Occipital lobe (tissue), 2 donors: Measurements from ENCODE around the gene NANOS2. TPM values are rescaled to one million over a fixed set of nuclear protein-coding genes. Genes with fewer than 3 reads are reported as not detected.

ENCODE experiments used
- DNase-seq: peaks from one replicate; lab custom pipeline; 2025; lab: John Stamatoyannopoulos, UW
- total RNA-seq: library from RNA; depleted of rRNA; stranded (reverse); fragments of >200 nt; gene quantifications from one replicate; pipeline ENCODE4 v1.2.3, GENCODE V29; 2014

Gene NANOS2
- total RNA-seq, 1 donor from 2014 or later: not detected

- no peak for DNase-seq
Observed at GRCh38 chr19:45929247-45929646, 14.7 kb upstream of the NANOS2 start.

GRCh38 chr19:45927565-45928261 lies 13.1 kb upstream of the NANOS2 start:
- peak; percentile 77 for DNase-seq

GRCh38 chr19:45924891-45925447 lies 10.4 kb upstream of the NANOS2 start:
- DNase-seq: no peak

GRCh38 chr19:45922281-45922680 lies 7.7 kb upstream of the NANOS2 start:
- no peak for DNase-seq

GRCh38 chr19:45920458-45920857 lies 5.9 kb upstream of the NANOS2 start:
- no peak for DNase-seq

GRCh38 chr19:45919678-45920077 lies 5.1 kb upstream of the NANOS2 start:
- DNase-seq: peak; percentile 13

GRCh38 chr19:45918721-45919120 lies 4.1 kb upstream of the NANOS2 start:
- no peak for DNase-seq

- DNase-seq: no peak
Observed at GRCh38 chr19:45917421-45918091, 3.0 kb upstream of the NANOS2 start.

GRCh38 chr19:45911291-45911690 lies 3.3 kb downstream of the NANOS2 start:
- DNase-seq: no peak

- no peak for DNase-seq
Observed at GRCh38 chr19:45908956-45909355, 5.6 kb downstream of the NANOS2 start.

GRCh38 chr19:45906221-45906620 lies 8.4 kb downstream of the NANOS2 start:
- no peak for DNase-seq

- DNase-seq: no peak
Observed at GRCh38 chr19:45905011-45905410, 9.6 kb downstream of the NANOS2 start.

- DNase-seq: peak; percentile 93
Observed at GRCh38 chr19:45902651-45903625, 11.6 kb downstream of the NANOS2 start.

GRCh38 chr19:45901912-45902650 lies 12.5 kb downstream of the NANOS2 start, which contains the start of gene MYPOP:
Gene MYPOP, minus strand, starts transcription at chr19:45902613. Its CDS starts 840 bp downstream, at chr19:45901773.
- no peak for DNase-seq

- DNase-seq: no peak
Observed at GRCh38 chr19:45901432-45901911, 13.1 kb downstream of the NANOS2 start.

GRCh38 chr19:45900738-45901431 lies 13.7 kb downstream of the NANOS2 start:
- DNase-seq: no peak

- no peak for DNase-seq
Observed at GRCh38 chr19:45899919-45900589, 14.5 kb downstream of the NANOS2 start.

- DNase-seq: no peak
Observed at GRCh38 chr19:45899253-45899652, 15.3 kb downstream of the NANOS2 start.

- no peak for DNase-seq
Observed at GRCh38 chr19:45897261-45897812, 17.2 kb downstream of the NANOS2 start.
